SKM-1 treated with dmso at 0.1 percent for 144 hours (cell line): ENCODE data around the gene DCPS.
"Not testable (repeated sequence)": the region's sequence is repeated elsewhere in the genome, so short reads cannot be mapped to it uniquely, and the experiment has no call there.

Experiments used
- DNase-seq: peaks from one replicate; lab custom pipeline; 2025; ENCODE audit not compliant: unreplicated experiment; lab: John Stamatoyannopoulos, UW

The DCPS gene

GRCh38 chr11:126303623-126304456 lies at the start of gene DCPS:
Gene DCPS, plus strand, starts transcription at chr11:126304060. Its CDS starts 21 bp downstream, at chr11:126304081.
- peak; percentile 70 for DNase-seq

- no peak for DNase-seq
These were observed 49.0 kb upstream of the DCPS start for GRCh38 chr11:126254819-126255218.

- DNase-seq: not testable (repeated sequence)
These were observed 48.4 kb upstream of the DCPS start for GRCh38 chr11:126255507-126255906.

GRCh38 chr11:126256216-126256615 lies 47.6 kb upstream of the DCPS start:
- no peak for DNase-seq

GRCh38 chr11:126257144-126257543 lies 46.7 kb upstream of the DCPS start:
- no peak for DNase-seq

GRCh38 chr11:126257764-126258163 lies 46.1 kb upstream of the DCPS start:
- DNase-seq: no peak

GRCh38 chr11:126262216-126262615 lies 41.6 kb upstream of the DCPS start:
- DNase-seq: no peak

- no peak for DNase-seq
These were observed 40.4 kb upstream of the DCPS start for GRCh38 chr11:126263489-126263888.

GRCh38 chr11:126265811-126266210 lies 38.0 kb upstream of the DCPS start:
- DNase-seq: no peak

- no peak for DNase-seq
These were observed 36.2 kb upstream of the DCPS start for GRCh38 chr11:126267650-126268049.

GRCh38 chr11:126268361-126268707 lies 35.5 kb upstream of the DCPS start:
- DNase-seq: no peak

- DNase-seq: peak; percentile 96
These were observed 34.9 kb upstream of the DCPS start, which contains the start of the genes FOXRED1 and SRPRA for GRCh38 chr11:126268708-126269579. Gene FOXRED1, plus strand, starts transcription at chr11:126269154. Its CDS starts 53 bp downstream, at chr11:126269207. Gene SRPRA, minus strand, starts transcription at chr11:126268895. Its CDS starts 91 bp downstream, at chr11:126268804.

- no peak for DNase-seq
These were observed 26.5 kb upstream of the DCPS start for GRCh38 chr11:126277322-126277721.

GRCh38 chr11:126277780-126278179 lies 26.1 kb upstream of the DCPS start:
- DNase-seq: no peak

GRCh38 chr11:126279191-126279590 lies 24.7 kb upstream of the DCPS start:
- no peak for DNase-seq

- peak; percentile 31 for DNase-seq
These were observed 23.3 kb upstream of the DCPS start for GRCh38 chr11:126280595-126280994.

GRCh38 chr11:126281245-126281644 lies 22.6 kb upstream of the DCPS start:
- no peak for DNase-seq

- DNase-seq: peak; percentile 19
These were observed 22.1 kb upstream of the DCPS start for GRCh38 chr11:126281666-126282175.

GRCh38 chr11:126282361-126282735 lies 21.5 kb upstream of the DCPS start:
- DNase-seq: no peak

GRCh38 chr11:126282736-126283591 lies 20.9 kb upstream of the DCPS start, which contains the start of gene TIRAP:
Gene TIRAP, plus strand, starts transcription at chr11:126283093. Its CDS starts 7,802 bp downstream, at chr11:126290895.
- peak; percentile 34 for DNase-seq

GRCh38 chr11:126284829-126285228 lies 19.0 kb upstream of the DCPS start:
- DNase-seq: no peak
